Measurements from ENCODE around the gene PRPS1. TPM values are rescaled to one million over a fixed set of nuclear protein-coding genes. Genes with fewer than 3 reads are reported as not detected.

The PRPS1 gene
- total RNA-seq, 6 experiments from 2014 or later: 23.8 to 38.6 (median 26.0) TPM

DNA sequence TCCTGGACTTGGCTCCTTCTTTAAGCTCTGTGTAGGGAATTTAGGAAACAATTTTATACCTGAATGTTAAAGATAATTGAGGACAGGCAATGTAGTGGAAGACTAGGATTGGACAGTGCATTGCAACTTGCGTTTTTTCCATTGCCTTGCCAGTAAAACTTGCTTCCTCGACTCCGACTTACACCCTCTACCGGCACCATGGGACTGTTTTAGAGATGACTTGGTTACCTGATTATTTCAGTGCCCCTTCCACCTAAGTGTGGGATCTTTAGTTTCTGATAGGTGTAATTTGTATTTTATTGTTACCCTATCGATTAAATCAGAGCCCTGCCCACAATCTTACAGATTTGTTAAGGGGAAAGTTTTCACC is 1.2 kb downstream of the PRPS1 start:
- 17% methylated on average over 5 of the region's 5 CpGs for WGBS (ENCODE audit: insufficient coverage, low coverage, low lambda C conversion rate, missing lambda C conversion rate)
- H3K4me3 ChIP-seq: peak overlapping the region; percentile 56 to 65 (median 61)
- ATAC-seq: peak in 2 of 4 donors; percentile 21

DNA sequence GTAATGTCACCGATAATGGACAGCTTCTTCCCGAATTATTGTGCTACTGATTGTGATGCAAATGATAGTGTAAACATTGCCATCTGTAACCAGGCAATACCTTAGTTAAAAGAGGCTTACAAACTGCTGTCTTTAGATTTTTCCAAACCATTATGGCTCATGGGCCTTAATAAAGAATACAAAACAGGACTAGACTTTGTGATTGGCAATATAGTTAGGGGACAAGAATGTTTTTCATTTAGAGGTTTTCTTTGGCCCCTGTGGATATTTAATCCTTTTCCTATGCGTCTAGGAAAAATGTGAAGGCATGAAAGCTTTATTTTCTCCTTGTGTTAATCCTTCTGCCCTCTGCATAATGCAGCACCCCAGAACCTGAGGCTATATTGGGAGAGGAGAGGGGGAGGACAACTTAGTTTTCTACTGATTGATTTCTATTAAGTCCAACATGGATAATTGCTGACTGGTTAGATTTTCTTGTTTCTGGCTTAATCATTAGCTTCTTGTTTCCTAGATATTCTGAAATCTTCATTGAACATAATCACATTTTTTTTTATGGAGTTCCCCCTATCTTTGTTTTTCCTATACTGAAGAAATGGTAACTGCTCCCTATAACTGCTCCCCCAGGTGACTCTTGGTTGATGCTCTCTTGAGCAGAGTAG is 1.9 kb downstream of the PRPS1 start:
- DNase-seq: no peak
- ATAC-seq: no peak
- 19% methylated on average over 3 of the region's 3 CpGs for WGBS (ENCODE audit: insufficient coverage, low coverage, low lambda C conversion rate, missing lambda C conversion rate)
- Histone ChIP-seq H3K27me3 (no peaks in the 10 kb centered on the region), H3K27ac (no peak overlapping the region), H3K4me3 (peak overlapping the region in 1 of 3 donors; percentile 65), H3K9me3 (no peaks in the 10 kb centered on the region), H3K4me1 (no peaks in the 10 kb centered on the region), H3K36me3 (no peaks in the 10 kb centered on the region)
- TF ChIP-seq POLR2A (IDR thresholded peaks at IDR 0.05): no peak
- TF ChIP-seq, protein P1, sequence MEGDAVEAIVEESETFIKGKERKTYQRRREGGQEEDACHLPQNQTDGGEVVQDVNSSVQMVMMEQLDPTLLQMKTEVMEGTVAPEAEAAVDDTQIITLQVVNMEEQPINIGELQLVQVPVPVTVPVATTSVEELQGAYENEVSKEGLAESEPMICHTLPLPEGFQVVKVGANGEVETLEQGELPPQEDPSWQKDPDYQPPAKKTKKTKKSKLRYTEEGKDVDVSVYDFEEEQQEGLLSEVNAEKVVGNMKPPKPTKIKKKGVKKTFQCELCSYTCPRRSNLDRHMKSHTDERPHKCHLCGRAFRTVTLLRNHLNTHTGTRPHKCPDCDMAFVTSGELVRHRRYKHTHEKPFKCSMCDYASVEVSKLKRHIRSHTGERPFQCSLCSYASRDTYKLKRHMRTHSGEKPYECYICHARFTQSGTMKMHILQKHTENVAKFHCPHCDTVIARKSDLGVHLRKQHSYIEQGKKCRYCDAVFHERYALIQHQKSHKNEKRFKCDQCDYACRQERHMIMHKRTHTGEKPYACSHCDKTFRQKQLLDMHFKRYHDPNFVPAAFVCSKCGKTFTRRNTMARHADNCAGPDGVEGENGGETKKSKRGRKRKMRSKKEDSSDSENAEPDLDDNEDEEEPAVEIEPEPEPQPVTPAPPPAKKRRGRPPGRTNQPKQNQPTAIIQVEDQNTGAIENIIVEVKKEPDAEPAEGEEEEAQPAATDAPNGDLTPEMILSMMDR (IDR thresholded peaks at IDR 0.05): no peak
- intact Hi-C loops (cut with DNase I): no loop called here

More for the DNA sequence above, 1.2 kb downstream of the PRPS1 start:
- TF ChIP-seq, protein P1 (IDR thresholded peaks at IDR 0.05): peak in 1 of 4 donors; percentile 5
- TF ChIP-seq POLR2A (IDR thresholded peaks at IDR 0.05): no peak
- H3K36me3 ChIP-seq: no peaks in the 10 kb centered on the region
- H3K9me3 ChIP-seq: no peaks in the 10 kb centered on the region
- no peaks in the 10 kb centered on the region for H3K27me3 ChIP-seq
- H3K4me1 ChIP-seq: no peaks in the 10 kb centered on the region
- intact Hi-C loops (cut with DNase I): no loop called here
- no peak overlapping the region for H3K27ac ChIP-seq
- DNase-seq: no peak

DNA sequence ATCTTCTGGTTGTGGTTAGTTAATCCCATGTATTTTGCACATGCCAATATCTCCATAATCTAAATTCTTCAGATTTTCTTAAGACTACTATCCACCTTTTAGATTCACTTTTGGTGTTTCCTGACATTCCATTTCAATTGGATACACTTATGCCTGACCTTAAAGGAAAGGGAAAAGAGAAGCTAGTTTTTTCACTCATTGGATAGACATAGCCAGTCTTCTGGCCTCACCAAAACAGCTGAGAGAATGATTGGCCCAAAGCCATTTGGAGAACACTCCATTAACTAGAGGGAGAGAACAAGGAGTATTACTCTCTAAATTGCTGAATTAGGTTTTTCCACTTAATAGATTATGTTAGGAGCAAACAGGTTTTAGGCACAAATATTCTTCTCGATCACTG is 4.0 kb downstream of the PRPS1 start:
- DNase-seq (no peak), ATAC-seq (no peak)
- no peaks in the 10 kb centered on the region for H3K36me3 ChIP-seq
- H3K27me3 ChIP-seq: no peaks in the 10 kb centered on the region
- TF ChIP-seq, protein P1 (IDR thresholded peaks at IDR 0.05): no peak
- no peak for TF ChIP-seq POLR2A (IDR thresholded peaks at IDR 0.05)
- 60% methylated on average over 1 of the region's 1 CpG for WGBS (ENCODE audit: insufficient coverage, low coverage, low lambda C conversion rate, missing lambda C conversion rate)
- no peak overlapping the region for H3K27ac ChIP-seq
- intact Hi-C loops (cut with DNase I): no loop called here
- no peaks in the 10 kb centered on the region for H3K4me1 ChIP-seq
- H3K9me3 ChIP-seq: no peaks in the 10 kb centered on the region
- no peak overlapping the region for H3K4me3 ChIP-seq

DNA sequence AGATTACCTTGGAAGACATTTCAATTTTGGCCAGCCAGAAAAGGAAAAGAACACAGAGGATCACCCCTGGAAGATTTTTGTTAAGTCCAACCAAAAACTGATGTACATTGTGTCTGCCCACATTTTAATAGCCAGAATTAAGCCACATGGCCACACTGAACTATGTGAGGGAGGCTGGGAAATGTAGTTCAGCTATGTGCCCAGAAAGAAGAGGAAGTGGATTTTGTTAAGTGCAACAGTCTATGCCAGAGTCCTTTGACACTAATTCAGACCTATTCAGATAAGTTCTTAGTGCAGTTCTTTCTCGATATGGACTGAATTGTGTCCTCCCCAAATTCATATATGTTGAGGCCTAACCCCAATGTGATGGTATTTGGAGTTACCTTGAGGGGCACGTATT is 18.4 kb downstream of the PRPS1 start:
- no peak for DNase-seq
- intact Hi-C loops (cut with DNase I): no loop called here
- peaks cover 0 to 8% (median 3%) of the 10 kb centered on the region in 4 donors for H3K36me3 ChIP-seq
- ATAC-seq: no peak
- no peaks in the 10 kb centered on the region for H3K9me3 ChIP-seq
- H3K27ac ChIP-seq: no peak overlapping the region
- H3K27me3 ChIP-seq: no peaks in the 10 kb centered on the region
- no peaks in the 10 kb centered on the region for H3K4me1 ChIP-seq
- TF ChIP-seq, protein P1 (IDR thresholded peaks at IDR 0.05): no peak
- no peak for TF ChIP-seq POLR2A (IDR thresholded peaks at IDR 0.05)
- no peak overlapping the region for H3K4me3 ChIP-seq
- 54% methylated on average over 2 of the region's 2 CpGs for WGBS (ENCODE audit: insufficient coverage, low coverage, low lambda C conversion rate, missing lambda C conversion rate)

All from right lobe of liver (tissue), 6 donors.